Fibroblast of skin of back (primary cell): ENCODE data around the gene FZD4.
"Not testable (repeated sequence)": the region's sequence is repeated elsewhere in the genome, so short reads cannot be mapped to it uniquely, and the experiment has no call there.

Experiments used
- DNase-seq: peaks from one replicate; pipeline ENCODE4 v3.0.0-alpha.2; 2013

FZD4 gene

GRCh38 chr11:86937193-86937806, 17.9 kb downstream of the FZD4 start:
- not testable (repeated sequence) for DNase-seq

GRCh38 chr11:86934926-86935579, 20.1 kb downstream of the FZD4 start:
- DNase-seq, result no peak

GRCh38 chr11:86934582-86934900, 20.7 kb downstream of the FZD4 start:
- no peak for DNase-seq

- DNase-seq, result no peak
These were observed 21.2 kb downstream of the FZD4 start for GRCh38 chr11:86933891-86934581.

GRCh38 chr11:86932924-86933875, 22.0 kb downstream of the FZD4 start:
- DNase-seq, result no peak

- no peak for DNase-seq
These were observed 23.0 kb downstream of the FZD4 start for GRCh38 chr11:86932259-86932585.

- peak; percentile 76 for DNase-seq
These were observed 23.5 kb downstream of the FZD4 start for GRCh38 chr11:86931548-86932258.

GRCh38 chr11:86930957-86931547, 24.1 kb downstream of the FZD4 start:
- no peak for DNase-seq

- DNase-seq, result no peak
These were observed 28.2 kb downstream of the FZD4 start for GRCh38 chr11:86926975-86927374.

- no peak for DNase-seq
These were observed 31.0 kb downstream of the FZD4 start for GRCh38 chr11:86923999-86924766.

- DNase-seq, result no peak
These were observed 33.0 kb downstream of the FZD4 start for GRCh38 chr11:86922225-86922624.

GRCh38 chr11:86919557-86920210, 35.5 kb downstream of the FZD4 start:
- peak; percentile 80 for DNase-seq

- DNase-seq, result peak; percentile 75
These were observed 36.2 kb downstream of the FZD4 start for GRCh38 chr11:86918973-86919372.

GRCh38 chr11:86918496-86918895, 36.7 kb downstream of the FZD4 start:
- DNase-seq, result no peak

- DNase-seq, result no peak
These were observed 37.6 kb downstream of the FZD4 start for GRCh38 chr11:86917589-86917988.

- peak; percentile 96 for DNase-seq
These were observed 38.9 kb downstream of the FZD4 start for GRCh38 chr11:86916330-86916729.

GRCh38 chr11:86915850-86916249, 39.3 kb downstream of the FZD4 start:
- peak; percentile 50 for DNase-seq

- no peak for DNase-seq
These were observed 40.2 kb downstream of the FZD4 start for GRCh38 chr11:86914865-86915519.

- DNase-seq, result no peak
These were observed 43.0 kb downstream of the FZD4 start for GRCh38 chr11:86912238-86912637.

GRCh38 chr11:86910592-86910991, 44.6 kb downstream of the FZD4 start:
- peak; percentile 45 for DNase-seq
